Endothelial cell of umbilical vein (primary cell): Measurements from ENCODE around the gene BDP1. TPM values are rescaled to one million over a fixed set of nuclear protein-coding genes. Genes with fewer than 3 reads are reported as not detected.
A peak's percentile ranks its signal among the peaks of the same experiment; 100 is the strongest.

Experiments used
- BruUV-seq: library from RNA; stranded (reverse); fragments of 400-500 nt; replicated peaks from 2 replicates; lab custom pipeline; 2021; lab: Mats Ljungman, UMichigan
- CTCF ChIA-PET: fragments of 300-600, 350-600 bp; sonication (Branson Sonifier 250); formaldehyde crosslinking; loops from one replicate; lab custom pipeline; 2021; ENCODE audit warnings: antibody characterized with exemption, inconsistent platforms; lab: Charles Lee
- POLR2A ChIA-PET: fragments of 300-600, 350-600 bp; sonication (Branson Sonifier 250); formaldehyde crosslinking; loops from one replicate; lab custom pipeline; 2021; ENCODE audit warnings: antibody characterized with exemption, inconsistent platforms; lab: Charles Lee
- DNase-seq: peaks from one replicate; pipeline ENCODE4 v3.0.0-alpha.2; 2011; ENCODE audit warnings: low read depth, low spot score
- FAIRE-seq: peaks from 2 replicates; lab custom pipeline; 2011; peaks lifted over from hg19 to GRCh38; lab: Jason Lieb, UNC
- H2AFZ ChIP-seq: 2 replicates; pipeline ENCODE4 v1.6.0; 2012; ENCODE audit warnings: low read depth, low read length, control low read depth, inconsistent platforms
- H3K27ac ChIP-seq: 2 replicates; pipeline ENCODE4 v1.5.1; 2011; ENCODE audit warnings: low read depth, mild to moderate bottlenecking, control low read depth, low read length, moderate library complexity; ENCODE audit not compliant: insufficient read depth
- H3K27me3 ChIP-seq, 2 experiments: 2 replicates each; pipeline versions ENCODE4 v1.6.0 to v1.6.1; 2011; ENCODE audit warnings: low read length in 2 of 2, mixed read lengths in 1 of 2; ENCODE audit not compliant: control insufficient read depth in 2 of 2, insufficient read depth in 2 of 2
- H3K36me3 ChIP-seq, 2 experiments: 2 replicates in 1 of 2; 3 replicates in 1 of 2; pipeline ENCODE4 v1.5.1; 2011; ENCODE audit warnings: low read length in 2 of 2, mild to moderate bottlenecking in 1 of 2, moderate library complexity in 1 of 2; ENCODE audit not compliant: control insufficient read depth in 2 of 2, insufficient read depth in 2 of 2; ENCODE audit errors: extremely low read depth in 1 of 2
- H3K4me1 ChIP-seq: 3 replicates; pipeline ENCODE4 v1.5.1; 2011; ENCODE audit warnings: mild to moderate bottlenecking, low read length; ENCODE audit not compliant: control insufficient read depth, insufficient read depth; ENCODE audit errors: extremely low read depth
- H3K4me2 ChIP-seq: 2 replicates; pipeline ENCODE4 v1.6.1; 2011; ENCODE audit warnings: low read length, control low read depth, mixed read lengths; ENCODE audit not compliant: insufficient read depth
- H3K4me3 ChIP-seq, 3 experiments: fragments of 200-600 bp in 1 of 3; sonication (generic), shearing (Covaris generic) in 1 of 3; replicated peaks in 1 of 3; 2 replicates each; pipeline ENCODE4 v1.5.1; 2011 to 2016; ENCODE audit warnings: control low read depth in 3 of 3, low read length in 3 of 3, mild to moderate bottlenecking in 2 of 3, inconsistent platforms in 1 of 3, low read depth in 1 of 3, moderate library complexity in 1 of 3; ENCODE audit not compliant: insufficient read depth in 1 of 3
- H3K79me2 ChIP-seq: 2 replicates; pipeline ENCODE4 v1.6.0; 2012; ENCODE audit warnings: low read length, inconsistent platforms; ENCODE audit not compliant: control insufficient read depth, insufficient read depth
- H3K9ac ChIP-seq: replicated peaks from 2 replicates; pipeline ENCODE3; 2011; ENCODE audit warnings: low read length, control low read depth; ENCODE audit not compliant: insufficient read depth; ENCODE audit errors: extremely low read depth
- H3K9me1 ChIP-seq: replicated peaks from 3 replicates; pipeline ENCODE4 v1.6.0; 2011; ENCODE audit warnings: mild to moderate bottlenecking, low read length; ENCODE audit not compliant: control insufficient read depth, insufficient read depth; ENCODE audit errors: extremely low read depth
- H3K9me3 ChIP-seq: replicated peaks from 2 replicates; pipeline ENCODE4 v1.5.1; 2012; ENCODE audit warnings: low read length, inconsistent platforms; ENCODE audit not compliant: control insufficient read depth, insufficient read depth
- H4K20me1 ChIP-seq: replicated peaks from 2 replicates; pipeline ENCODE3; 2011; ENCODE audit warnings: mild to moderate bottlenecking, low read length; ENCODE audit not compliant: control insufficient read depth, insufficient read depth; ENCODE audit errors: extremely low read depth
- CTCF ChIP-seq, 2 donors: IDR thresholded peaks; 1 replicate in 1 of 2; 2 replicates in 1 of 2; pipeline ENCODE4 v1.5.1; 2011; ENCODE audit warnings: low read length in 2 of 2, mild to moderate bottlenecking in 2 of 2, moderate library complexity in 2 of 2, control low read depth in 1 of 2, inconsistent platforms in 1 of 2, low read depth in 1 of 2; ENCODE audit not compliant: insufficient read depth in 1 of 2; ENCODE audit errors: extremely low read depth in 1 of 2
- EZH2 ChIP-seq: IDR thresholded peaks from 2 replicates; pipeline ENCODE4 v1.6.1; 2012; ENCODE audit warnings: borderline replicate concordance, low read depth, mild to moderate bottlenecking, moderate library complexity, low read length, inconsistent platforms; ENCODE audit not compliant: severe bottlenecking
- FOS ChIP-seq: IDR thresholded peaks from 2 replicates; pipeline ENCODE4 v1.6.1; 2011; ENCODE audit warnings: mild to moderate bottlenecking, low read length, moderate library complexity, borderline replicate concordance; ENCODE audit not compliant: insufficient read depth
- GATA2 ChIP-seq: IDR thresholded peaks from 2 replicates; pipeline ENCODE4 v1.7.0; 2011; ENCODE audit warnings: low read depth, mild to moderate bottlenecking, moderate library complexity, mixed read lengths, low read length; ENCODE audit not compliant: insufficient read length, insufficient read depth
- JUN ChIP-seq: IDR thresholded peaks from 2 replicates; pipeline ENCODE4 v1.6.1; 2011; ENCODE audit warnings: borderline replicate concordance, low read depth; ENCODE audit not compliant: insufficient read length, insufficient read depth
- dilution Hi-C: fragments of 300-500 bp; cut with MboI; formaldehyde crosslinking; loops from one replicate; pipeline ENCODE4 v1.15.0; 2019; ENCODE audit warnings: low sequenced_read_pairs; ENCODE audit not compliant: extremely low pct_ligation_motif_present
- intact Hi-C: fragments of 100-400 bp; cut with micrococcal nuclease; formaldehyde crosslinking; loops from one replicate; pipeline ENCODE4 v1.10.0; 2022
- polyA plus RNA-seq, 4 experiments: library from polyadenylated mRNA; depleted of rRNA in 3 of 4; stranded (reverse) in 3 of 4; unstranded in 1 of 4; fragments of >200 nt; gene quantifications; 2 replicates each; pipeline versions ENCODE4 v1.2.1 to v1.2.3, GENCODE V29; 2011 to 2012; ENCODE audit warnings: missing spikeins in 1 of 4
- total RNA-seq: library from RNA; stranded (reverse); gene quantifications from 2 replicates; pipeline ENCODE4 v1.2.3, GENCODE V29; 2021

BDP1 gene
- total and polyA plus RNA-seq, 2 donors (not counting 3 experiments of a cell fraction or from before 2014, with no cell fraction given): 4.5 to 27.5 TPM

- Histone ChIP-seq H3K36me3 (peaks cover 20 to 24% of the 10 kb centered on the region in 2 experiments), H2AFZ (no peak overlapping the region), H4K20me1 (peaks cover 2% of the 10 kb centered on the region), H3K9ac (no peak overlapping the region), H3K4me3 (no peak overlapping the region), H3K9me1 (no peaks in the 10 kb centered on the region), H3K79me2 (peaks cover 28% of the 10 kb centered on the region), H3K4me1 (peaks cover 11% of the 10 kb centered on the region), H3K27ac (no peak overlapping the region), H3K9me3 (no peaks in the 10 kb centered on the region), H3K27me3 (no peaks in the 10 kb centered on the region), H3K4me2 (no peak overlapping the region)
- intact Hi-C loops: no loop called here
- CTCF ChIA-PET: interaction anchor here (1.2 to 1.6 kb wide), 4 partner anchors 8 to 296 kb away, joined by 4 to 9 read pairs (median 4); no protein-coding TSS in a partner anchor
- FAIRE-seq (no peak), DNase-seq (no peak)
- POLR2A ChIA-PET: no interaction called here
- dilution Hi-C loops: no loop called here
- TF ChIP-seq GATA2 (no peak), CTCF (IDR thresholded peaks at IDR 0.05; ENCODE audit: extremely low read depth in 1 of 2, insufficient read depth in 1 of 2, low read depth in 1 of 2, low read length in 2 of 2) (no peak)
- BruUV-seq: no TSS peak
Observed at GRCh38 chr5:71461360-71461759, 5.9 kb downstream of the BDP1 start.

- Histone ChIP-seq H3K4me2 (peak overlapping the region; percentile 36), H3K9ac (no peak overlapping the region), H3K4me1 (peaks cover 6% of the 10 kb centered on the region), H2AFZ (no peak overlapping the region), H3K9me3 (no peaks in the 10 kb centered on the region), H3K27me3 (no peaks in the 10 kb centered on the region), H3K27ac (peak overlapping the region; percentile 12), H3K4me3 (no peak overlapping the region), H4K20me1 (peaks cover 2% of the 10 kb centered on the region), H3K79me2 (peaks cover 7% of the 10 kb centered on the region), H3K9me1 (no peaks in the 10 kb centered on the region), H3K36me3 (peaks cover 7 to 13% of the 10 kb centered on the region in 2 experiments)
- intact Hi-C loops: no loop called here
- dilution Hi-C loops: no loop called here
- ChIA-PET POLR2A (interaction anchor here (0.7 kb wide), 1 partner anchor 186 kb away, joined by 4 read pairs; no protein-coding TSS in a partner anchor), CTCF (interaction anchor here (1.0 kb wide), 1 partner anchor 287 kb away, joined by 4 read pairs; no protein-coding TSS in a partner anchor)
- BruUV-seq: TSS peak; percentile 7
- TF ChIP-seq FOS: peak; percentile 39
- no peak for TF ChIP-seq EZH2
- peak; percentile 10 for TF ChIP-seq JUN
- peak; percentile 59 for DNase-seq
- peak; percentile 37 for FAIRE-seq
Observed at GRCh38 chr5:71471193-71471592, 15.7 kb downstream of the BDP1 start.
